Measurements from ENCODE around the gene IQCB1. TPM values are rescaled to one million over a fixed set of nuclear protein-coding genes. Genes with fewer than 3 reads are reported as not detected.

Gene IQCB1
- total RNA-seq, 2 donors from 2014 or later = 10.8 to 12.5 TPM

DNA sequence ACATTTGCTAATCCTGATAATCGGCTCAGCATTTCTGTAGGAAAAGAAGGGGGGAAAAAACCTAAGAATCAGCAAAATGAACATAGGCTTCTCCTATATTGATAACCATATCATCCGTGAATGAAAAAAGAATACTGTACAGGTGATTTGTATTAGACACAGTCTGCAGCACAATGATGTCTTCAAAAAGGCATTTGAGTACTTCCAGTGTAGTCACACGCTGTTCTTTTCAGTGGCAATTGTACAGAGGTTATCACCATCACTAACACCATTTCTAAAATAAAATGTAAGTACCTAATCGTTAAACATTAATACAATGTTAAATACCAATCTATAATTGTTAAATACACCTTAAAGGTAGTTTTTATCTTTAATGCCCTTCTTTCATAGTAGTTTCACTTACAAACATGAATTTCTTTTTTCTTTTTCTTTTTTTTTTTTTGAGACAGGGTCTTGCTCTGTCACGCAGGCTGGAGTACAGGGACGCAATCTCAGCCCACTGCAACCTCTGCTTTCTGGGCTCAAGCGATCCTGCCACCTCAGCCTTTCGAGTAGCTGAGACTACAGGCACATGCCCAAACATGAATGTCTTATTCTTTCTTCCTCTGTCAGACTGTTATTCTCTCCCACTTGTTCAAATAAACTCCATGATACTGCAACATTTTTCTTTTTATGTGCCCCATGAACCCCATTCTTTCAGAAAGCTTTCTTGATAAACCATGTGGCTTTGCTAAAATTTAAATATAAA lies 103.7 kb downstream of the IQCB1 start:
- TF ChIP-seq, protein P1, sequence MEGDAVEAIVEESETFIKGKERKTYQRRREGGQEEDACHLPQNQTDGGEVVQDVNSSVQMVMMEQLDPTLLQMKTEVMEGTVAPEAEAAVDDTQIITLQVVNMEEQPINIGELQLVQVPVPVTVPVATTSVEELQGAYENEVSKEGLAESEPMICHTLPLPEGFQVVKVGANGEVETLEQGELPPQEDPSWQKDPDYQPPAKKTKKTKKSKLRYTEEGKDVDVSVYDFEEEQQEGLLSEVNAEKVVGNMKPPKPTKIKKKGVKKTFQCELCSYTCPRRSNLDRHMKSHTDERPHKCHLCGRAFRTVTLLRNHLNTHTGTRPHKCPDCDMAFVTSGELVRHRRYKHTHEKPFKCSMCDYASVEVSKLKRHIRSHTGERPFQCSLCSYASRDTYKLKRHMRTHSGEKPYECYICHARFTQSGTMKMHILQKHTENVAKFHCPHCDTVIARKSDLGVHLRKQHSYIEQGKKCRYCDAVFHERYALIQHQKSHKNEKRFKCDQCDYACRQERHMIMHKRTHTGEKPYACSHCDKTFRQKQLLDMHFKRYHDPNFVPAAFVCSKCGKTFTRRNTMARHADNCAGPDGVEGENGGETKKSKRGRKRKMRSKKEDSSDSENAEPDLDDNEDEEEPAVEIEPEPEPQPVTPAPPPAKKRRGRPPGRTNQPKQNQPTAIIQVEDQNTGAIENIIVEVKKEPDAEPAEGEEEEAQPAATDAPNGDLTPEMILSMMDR (IDR thresholded peaks at IDR 0.05) = no peak
- intact Hi-C loops (cut with DNase I) = no loop called here
- no peak overlapping the region for H3K4me3 ChIP-seq
- H3K27ac ChIP-seq = no peak overlapping the region
- no peaks in the 10 kb centered on the region for H3K27me3 ChIP-seq
- H3K4me1 ChIP-seq = no peaks in the 10 kb centered on the region
- no peak overlapping the region for H3K9ac ChIP-seq (ENCODE audit: low read depth in 2 of 2, low read length in 2 of 2)
- DNase-seq = no peak
- H3K36me3 ChIP-seq = no peaks in the 10 kb centered on the region
- H3K9me3 ChIP-seq = no peaks in the 10 kb centered on the region

DNA sequence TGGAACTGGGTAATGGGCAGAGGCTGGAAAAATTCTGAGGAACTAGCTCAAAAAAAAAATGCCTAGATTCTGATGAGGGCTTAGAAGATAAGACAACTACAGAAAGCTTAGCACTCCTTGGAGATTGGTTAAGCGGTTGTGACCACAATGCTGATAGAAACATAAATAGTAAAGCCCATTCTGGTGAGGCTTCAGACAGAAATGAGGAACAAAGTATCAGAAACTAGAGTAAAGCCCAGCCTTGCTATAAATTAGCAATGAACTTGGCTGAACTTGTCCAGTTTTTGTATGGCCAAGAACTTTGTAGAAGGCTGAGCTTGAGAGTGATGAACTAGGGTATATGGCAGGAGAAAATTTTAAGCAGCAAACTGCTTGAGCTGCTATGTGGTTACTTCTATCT lies 110.7 kb downstream of the IQCB1 start:
- Histone ChIP-seq H3K27ac (no peak overlapping the region), H3K9me3 (no peaks in the 10 kb centered on the region), H3K4me1 (no peaks in the 10 kb centered on the region), H3K36me3 (peaks cover 30% of the 10 kb centered on the region), H3K4me3 (no peak overlapping the region), H3K9ac (ENCODE audit: low read depth in 2 of 2, low read length in 2 of 2) (no peak overlapping the region), H3K27me3 (no peaks in the 10 kb centered on the region)
- intact Hi-C loops (cut with DNase I) = no loop called here
- DNase-seq = no peak
- TF ChIP-seq, protein P1 (IDR thresholded peaks at IDR 0.05) = no peak

DNA sequence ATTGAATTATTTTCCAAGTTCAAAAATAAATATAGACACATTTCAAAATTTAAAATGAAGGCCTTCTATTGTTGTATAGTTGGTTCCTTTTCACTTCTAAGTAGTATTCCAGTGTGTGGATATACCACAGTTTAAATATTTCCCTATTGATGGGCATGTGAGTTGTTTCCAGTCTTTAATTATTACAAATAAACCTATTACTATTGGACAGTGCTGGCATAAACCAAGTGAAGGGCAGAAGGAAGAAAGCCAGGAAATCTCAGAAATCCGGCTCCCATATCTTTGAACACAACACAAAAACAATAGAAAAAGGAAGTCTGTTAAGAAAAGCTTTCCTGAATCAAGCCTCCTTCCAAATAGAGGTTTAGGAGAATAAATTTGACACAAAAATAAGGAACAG lies 111.4 kb downstream of the IQCB1 start:
- intact Hi-C loops (cut with DNase I) = no loop called here
- no peak for DNase-seq
- H3K36me3 ChIP-seq = peaks cover 30% of the 10 kb centered on the region

DNA sequence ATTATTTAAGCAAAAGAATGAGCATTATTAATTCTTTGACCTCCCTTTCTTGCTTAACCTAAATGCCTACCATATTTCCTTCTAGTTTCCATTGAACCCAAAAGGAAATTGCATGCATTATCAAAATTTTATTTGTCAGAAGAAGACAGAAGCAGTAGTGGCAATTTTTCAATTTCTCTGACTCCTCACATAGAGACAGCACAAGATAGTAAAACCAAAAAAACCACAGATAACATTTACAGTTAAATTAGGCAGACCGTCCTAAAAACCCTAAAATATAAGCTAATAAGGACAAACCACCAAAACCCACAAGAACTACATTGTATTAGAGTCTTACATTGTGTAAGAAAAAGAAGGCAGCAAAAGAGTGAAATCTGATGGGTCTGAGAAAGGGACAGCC lies 112.4 kb downstream of the IQCB1 start:
- no peak for DNase-seq
- no peaks in the 10 kb centered on the region for H3K27me3 ChIP-seq
- H3K27ac ChIP-seq = no peak overlapping the region
- intact Hi-C loops (cut with DNase I) = no loop called here
- TF ChIP-seq, protein P1 (IDR thresholded peaks at IDR 0.05) = no peak
- no peaks in the 10 kb centered on the region for H3K9me3 ChIP-seq
- peaks cover 30% of the 10 kb centered on the region for H3K36me3 ChIP-seq
- H3K4me3 ChIP-seq = no peak overlapping the region
- no peak overlapping the region for H3K9ac ChIP-seq (ENCODE audit: low read depth in 2 of 2, low read length in 2 of 2)
- no peaks in the 10 kb centered on the region for H3K4me1 ChIP-seq

More for the DNA sequence above, 111.4 kb downstream of the IQCB1 start:
- no peaks in the 10 kb centered on the region for H3K9me3 ChIP-seq
- no peak overlapping the region for H3K4me3 ChIP-seq
- H3K4me1 ChIP-seq = no peaks in the 10 kb centered on the region
- no peak overlapping the region for H3K9ac ChIP-seq (ENCODE audit: low read depth in 2 of 2, low read length in 2 of 2)
- TF ChIP-seq, protein P1 (IDR thresholded peaks at IDR 0.05) = no peak
- no peaks in the 10 kb centered on the region for H3K27me3 ChIP-seq
- no peak overlapping the region for H3K27ac ChIP-seq

DNA sequence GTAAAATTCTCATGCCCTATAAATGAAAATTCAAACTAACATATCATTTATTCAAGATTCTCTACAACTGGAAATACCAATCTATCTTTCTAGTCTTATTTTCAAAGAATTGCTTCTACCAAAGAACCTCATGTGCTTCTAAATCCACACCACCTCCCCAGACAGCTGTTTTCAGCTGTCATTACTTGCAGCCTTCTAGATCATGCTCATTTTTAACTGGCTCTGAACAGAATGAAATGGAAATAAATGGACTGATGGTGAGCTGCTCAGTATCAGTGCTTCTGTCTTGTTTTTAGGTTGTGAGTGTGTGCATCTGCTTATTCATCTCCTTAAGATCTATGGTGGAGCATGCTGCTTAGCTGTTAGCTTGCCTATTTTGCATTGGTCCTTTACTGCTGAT lies 114.7 kb downstream of the IQCB1 start:
- Histone ChIP-seq H3K27ac (no peak overlapping the region), H3K9me3 (no peaks in the 10 kb centered on the region), H3K36me3 (peaks cover 26% of the 10 kb centered on the region), H3K9ac (ENCODE audit: low read depth in 2 of 2, low read length in 2 of 2) (no peak overlapping the region), H3K4me3 (no peak overlapping the region), H3K4me1 (no peaks in the 10 kb centered on the region), H3K27me3 (no peaks in the 10 kb centered on the region)
- no peak for DNase-seq
- TF ChIP-seq, protein P1 (IDR thresholded peaks at IDR 0.05) = no peak
- intact Hi-C loops (cut with DNase I) = no loop called here

Other genes with a start within 250 kb of the IQCB1 start
- not detected for gene FBXO40, start 241.7 kb downstream of the IQCB1 start, total RNA-seq
- 1 to 10 TPM; 9.2 to 10.0 TPM for gene HCLS1, start 174.2 kb downstream of the IQCB1 start, total RNA-seq
- gene GOLGB1, start 85.3 kb downstream of the IQCB1 start, total RNA-seq = 10 to 100 TPM; 47.2 to 75.6 TPM
- 1 to 10 TPM; 4.5 to 6.3 TPM for gene EAF2, start 149 bp upstream of the IQCB1 start, total RNA-seq
- gene SLC15A2, start 59.3 kb upstream of the IQCB1 start, total RNA-seq = 1 to 10 TPM; 1.4 to 3.1 TPM
- gene ILDR1, start 187.2 kb upstream of the IQCB1 start, total RNA-seq = 10 to 100 TPM; 18.4 to 19.7 TPM
- 1 to 10 TPM in 1 of 2 donors, under 1 TPM in 1; 0.57 to 5.6 TPM for gene CD86, start 220.3 kb upstream of the IQCB1 start, total RNA-seq